Activated T-helper 9 cell treated with anti-CD3 and anti-CD28 coated beads, Interleukin-2, amount 50 U/mL, for 16 hours (primary cell): ENCODE results near the gene HNRNPM.
"Not testable (repeated sequence)": the region's sequence is repeated elsewhere in the genome, so short reads cannot be mapped to it uniquely, and the experiment has no call there.

Source experiments
- DNase-seq: peaks from one replicate; pipeline ENCODE4 v3.0.0-alpha.2; 2020; ENCODE audit warnings: low read depth

Gene HNRNPM

GRCh38 chr19:8513036-8513686, 68.4 kb downstream of the HNRNPM start:
- no peak for DNase-seq

GRCh38 chr19:8513687-8514504, 69.1 kb downstream of the HNRNPM start, which contains the start of gene ZNF414:
Gene ZNF414 (minus strand): TSS chr19:8514167. CDS start chr19:8514046, 121 bp downstream.
- DNase-seq: peak; percentile 95

GRCh38 chr19:8514505-8515009, 69.8 kb downstream of the HNRNPM start:
- DNase-seq: not testable (repeated sequence)

GRCh38 chr19:8515317-8515716, 70.5 kb downstream of the HNRNPM start:
- peak; percentile 34 for DNase-seq

- no peak for DNase-seq
Measured at GRCh38 chr19:8517551-8518442, 73.0 kb downstream of the HNRNPM start.

- no peak for DNase-seq
Measured at GRCh38 chr19:8518536-8518935, 73.8 kb downstream of the HNRNPM start.

- DNase-seq: no peak
Measured at GRCh38 chr19:8519388-8519787, 74.6 kb downstream of the HNRNPM start.

GRCh38 chr19:8525401-8525684, 80.6 kb downstream of the HNRNPM start:
- no peak for DNase-seq

GRCh38 chr19:8526345-8527091, 81.7 kb downstream of the HNRNPM start:
- no peak for DNase-seq

- no peak for DNase-seq
Measured at GRCh38 chr19:8528500-8528899, 83.7 kb downstream of the HNRNPM start.

- no peak for DNase-seq
Measured at GRCh38 chr19:8529369-8530006, 84.7 kb downstream of the HNRNPM start.

GRCh38 chr19:8530061-8530679, 85.4 kb downstream of the HNRNPM start:
- no peak for DNase-seq

GRCh38 chr19:8531470-8531869, 86.7 kb downstream of the HNRNPM start:
- DNase-seq: no peak

- DNase-seq: no peak
Measured at GRCh38 chr19:8532225-8532624, 87.5 kb downstream of the HNRNPM start.

GRCh38 chr19:8536282-8536681, 91.5 kb downstream of the HNRNPM start:
- no peak for DNase-seq

- DNase-seq: no peak
Measured at GRCh38 chr19:8537099-8537498, 92.3 kb downstream of the HNRNPM start.
